K562 (cell line): ENCODE data around the gene CXCL5. TPM values are rescaled to one million over a fixed set of nuclear protein-coding genes. Genes with fewer than 3 reads are reported as not detected.

Experiments
- ATAC-seq: fragments of 200-7000 bp; cut with Tn5 transposase; 3 replicates; pipeline ENCODE4 v1.9.1; 2020; ENCODE audit warnings: moderate library complexity
- BruUV-seq: library from RNA; stranded (reverse); fragments of 400-500 nt; replicated peaks from 2 replicates; lab custom pipeline; 2021; lab: Mats Ljungman, UMichigan
- CTCF ChIA-PET: fragments of 300-600 bp; formaldehyde crosslinking; extraction: SDS; loops from one replicate; lab custom pipeline; 2021; ENCODE audit warnings: low intra/inter-chr PET ratio; lab: Yijun Ruan, JAX
- POLR2A ChIA-PET: fragments of 300-600, 350-650 bp; sonication (Branson Sonifier 250); formaldehyde crosslinking; extraction: SDS; loops from one replicate; lab custom pipeline; 2021; ENCODE audit warnings: antibody characterized with exemption, inconsistent platforms; lab: Yijun Ruan, JAX
- DNase-seq, 4 experiments: peaks; one replicate each; pipeline versions ENCODE4 v3.0.0 to v3.0.0-alpha.2; 2011 to 2018; ENCODE audit warnings: low spot score in 3 of 4, mixed read lengths in 3 of 4; ENCODE audit errors: extremely low read depth in 1 of 4
- FAIRE-seq: peaks from 2 replicates; lab custom pipeline; 2011; peaks lifted over from hg19 to GRCh38; lab: Jason Lieb, UNC
- H2AFZ ChIP-seq: 2 replicates; pipeline ENCODE4 v1.6.0; 2011; ENCODE audit warnings: low read depth, low read length, control low read depth, inconsistent platforms
- H3K27ac ChIP-seq: fragments of 200-600 bp; 3 replicates; pipeline ENCODE4 v1.8.0; 2011; ENCODE audit warnings: low read depth, mild to moderate bottlenecking, control low read depth, inconsistent platforms, low read length, moderate library complexity, mixed read lengths; ENCODE audit errors: extremely low read depth
- H3K27me3 ChIP-seq, 2 experiments: fragments of 300-600 bp in 1 of 2; 2 replicates in 1 of 2; 3 replicates in 1 of 2; pipeline versions ENCODE4 v1.6.0 to v1.8.0; 2011; ENCODE audit warnings: inconsistent platforms in 2 of 2, low read length in 2 of 2, mild to moderate bottlenecking in 1 of 2, mixed read lengths in 1 of 2, moderate library complexity in 1 of 2; ENCODE audit not compliant: control insufficient read depth in 2 of 2, insufficient read depth in 2 of 2
- H3K36me3 ChIP-seq: fragments of 300-600 bp; 3 replicates; pipeline ENCODE4 v1.8.0; 2011; ENCODE audit warnings: mild to moderate bottlenecking, low read length, inconsistent platforms; ENCODE audit not compliant: control insufficient read depth, insufficient read depth
- H3K4me1 ChIP-seq, 2 experiments: fragments of 200-600 bp in 1 of 2; replicated peaks in 1 of 2; 2 replicates in 1 of 2; 3 replicates in 1 of 2; pipeline versions ENCODE4 v1.5.1 to v1.8.0; 2011; ENCODE audit warnings: inconsistent platforms in 2 of 2, low read length in 2 of 2, mild to moderate bottlenecking in 1 of 2, mixed read lengths in 1 of 2, moderate library complexity in 1 of 2; ENCODE audit not compliant: control insufficient read depth in 2 of 2, insufficient read depth in 2 of 2
- H3K4me2 ChIP-seq: 2 replicates; pipeline ENCODE4 v1.6.1; 2011; ENCODE audit warnings: low read length, control low read depth, inconsistent platforms, mixed read lengths; ENCODE audit not compliant: insufficient read depth
- H3K4me3 ChIP-seq: fragments of 200-600 bp; sonication (generic), shearing (Covaris generic); 2 replicates; pipeline ENCODE4 v1.5.1; 2016; ENCODE audit warnings: control low read depth, inconsistent platforms
- H3K79me2 ChIP-seq: fragments of 200-600 bp; 3 replicates; pipeline ENCODE4 v1.8.0; 2011; ENCODE audit warnings: low read length, inconsistent platforms; ENCODE audit not compliant: control insufficient read depth, insufficient read depth
- H3K9ac ChIP-seq, 2 experiments: 2 replicates each; pipeline versions ENCODE4 v1.6.0 to v1.6.1; 2011; ENCODE audit warnings: low read depth in 2 of 2, low read length in 2 of 2, control low read depth in 1 of 2, inconsistent platforms in 1 of 2, mild to moderate bottlenecking in 1 of 2, mixed read lengths in 1 of 2; ENCODE audit not compliant: insufficient read depth in 1 of 2
- H3K9me1 ChIP-seq: one replicate; pipeline ENCODE4 v1.6.0; 2011; ENCODE audit warnings: inconsistent platforms, mild to moderate bottlenecking, low read length, moderate library complexity; ENCODE audit not compliant: control insufficient read depth, insufficient read depth
- H3K9me3 ChIP-seq: replicated peaks from 2 replicates; pipeline ENCODE4 v1.5.1; 2011; ENCODE audit warnings: low read depth, low read length, inconsistent platforms; ENCODE audit not compliant: control insufficient read depth, insufficient read depth
- H4K20me1 ChIP-seq: replicated peaks from 2 replicates; pipeline ENCODE4 v1.6.1; 2011; ENCODE audit warnings: low read length, inconsistent platforms, mixed read lengths; ENCODE audit not compliant: control insufficient read depth, insufficient read depth
- C11orf30 ChIP-seq: fragments of 450-650 bp; IDR thresholded peaks from 2 replicates; pipeline ENCODE4 v1.6.1; 2016; ENCODE audit warnings: low read depth, mild to moderate bottlenecking
- CEBPZ ChIP-seq: fragments of 150-350 bp; IDR thresholded peaks from 2 replicates; pipeline ENCODE4 v1.6.1; 2014; ENCODE audit warnings: low read depth, mild to moderate bottlenecking, low read length, borderline replicate concordance
- ZNF316 ChIP-seq: fragments of 450-650 bp; IDR thresholded peaks from 2 replicates; pipeline ENCODE4 v1.6.1; 2016
- WGBS: fragments of 100-300 bp; shearing (Covaris generic); methylation state at CpG from one replicate; pipeline ENCODE4 v1.1.6; 2016; ENCODE audit warnings: low coverage, mixed read lengths; ENCODE audit not compliant: insufficient coverage; ENCODE audit errors: missing lambda C conversion rate; 5-methylcytosine and 5-hydroxymethylcytosine counted together
- in situ Hi-C: fragments of 300-500 bp; cut with MboI; formaldehyde crosslinking; loops from 4 replicates; pipeline ENCODE4 v1.15.0; 2018; ENCODE audit warnings: inconsistent platforms, mixed read lengths
- intact Hi-C: fragments of 100-400 bp; cut with micrococcal nuclease; formaldehyde crosslinking; loops from 2 replicates; pipeline ENCODE4 v1.14.2; 2022
- polyA plus RNA-seq, 8 experiments: library from polyadenylated mRNA; depleted of rRNA in 4 of 8; stranded (reverse) in 5 of 8; unstranded in 3 of 8; fragments of >200 nt; fragmentation: Nextera tagmentation in 2 of 8; fragmentation: Illumina TruSeq in 1 of 8; extraction: Ambion mirVana in 2 of 8; extraction: Trizol in 1 of 8; gene quantifications; 2 replicates each; pipeline versions ENCODE4 v1.2.1 to v1.2.3, GENCODE V29; 2011 to 2014; ENCODE audit warnings: inconsistent platforms in 1 of 8, missing spikeins in 1 of 8
- total RNA-seq, 7 experiments: library from RNA; depleted of rRNA in 6 of 7; stranded (reverse); fragments of >200 nt in 6 of 7; fragmentation: Illumina TruSeq in 2 of 7; extraction: Trizol in 2 of 7; gene quantifications; 2 replicates each; pipeline versions ENCODE4 v1.2.1 to v1.2.3, GENCODE V29; 2011 to 2021; ENCODE audit warnings: low replicate concordance in 1 of 7

CXCL5 gene
- total and polyA plus RNA-seq, 9 of the 15 experiments (the other 6 are each of a cell fraction or from before 2014, with no cell fraction given), result not detected

DNA sequence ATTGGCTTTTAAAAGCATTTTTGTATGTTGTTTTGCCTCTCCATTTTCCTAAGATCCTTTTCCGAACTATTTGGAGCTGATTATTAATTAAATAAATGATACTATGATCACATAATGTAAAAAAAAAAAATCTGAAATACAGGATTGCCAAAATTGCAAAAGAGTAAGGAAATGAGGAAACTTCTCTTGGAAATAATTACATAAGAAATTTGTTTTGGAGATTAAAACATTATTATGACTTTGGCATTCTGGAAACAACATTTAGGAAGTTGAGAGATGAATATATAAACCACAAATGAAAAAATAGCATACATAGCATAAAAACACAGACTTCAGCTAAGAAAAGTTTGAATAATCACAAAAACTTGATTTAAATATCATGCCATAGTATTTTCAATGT, 50.2 kb downstream of the CXCL5 start:
- ChIA-PET POLR2A (interaction anchor here (0.5 to 1.7 kb wide), 2 partner anchors 17 to 74 kb away, joined by 3 to 5 read pairs; no protein-coding TSS in a partner anchor), CTCF (no interaction called here)
- Histone ChIP-seq H3K9ac (no peak overlapping the region), H3K4me1 (peaks cover 5 to 7% of the 10 kb centered on the region in 2 experiments; a peak in 4 of 5 replicates), H4K20me1 (no peaks in the 10 kb centered on the region), H3K4me2 (no peak overlapping the region), H3K27ac (no peak overlapping the region), H3K9me1 (no peaks in the 10 kb centered on the region), H2AFZ (no peak overlapping the region), H3K9me3 (no peaks in the 10 kb centered on the region), H3K27me3 (no peaks in the 10 kb centered on the region), H3K79me2 (no peaks in the 10 kb centered on the region), H3K4me3 (no peak overlapping the region), H3K36me3 (no peaks in the 10 kb centered on the region)
- WGBS, result 39% methylated on average over 1 of the region's 1 CpG
- no peak for ATAC-seq
- DNase-seq, result no peak
- in situ Hi-C loops (no loop called here), intact Hi-C loops (no loop called here)
- no TSS peak for BruUV-seq
- FAIRE-seq, result no peak
- TF ChIP-seq ZNF316 (peak; percentile 56; the same call in 1 of the 2 replicates), C11orf30 (peak; percentile 21; the same call in 1 of the 2 replicates), CEBPZ (no peak)
